Measurements from ENCODE around the gene TAGAP. TPM values are rescaled to one million over a fixed set of nuclear protein-coding genes. Genes with fewer than 3 reads are reported as not detected.

TAGAP gene
- total RNA-seq, 2 experiments from 2014 or later: 64.5 to 67.0 TPM

DNA sequence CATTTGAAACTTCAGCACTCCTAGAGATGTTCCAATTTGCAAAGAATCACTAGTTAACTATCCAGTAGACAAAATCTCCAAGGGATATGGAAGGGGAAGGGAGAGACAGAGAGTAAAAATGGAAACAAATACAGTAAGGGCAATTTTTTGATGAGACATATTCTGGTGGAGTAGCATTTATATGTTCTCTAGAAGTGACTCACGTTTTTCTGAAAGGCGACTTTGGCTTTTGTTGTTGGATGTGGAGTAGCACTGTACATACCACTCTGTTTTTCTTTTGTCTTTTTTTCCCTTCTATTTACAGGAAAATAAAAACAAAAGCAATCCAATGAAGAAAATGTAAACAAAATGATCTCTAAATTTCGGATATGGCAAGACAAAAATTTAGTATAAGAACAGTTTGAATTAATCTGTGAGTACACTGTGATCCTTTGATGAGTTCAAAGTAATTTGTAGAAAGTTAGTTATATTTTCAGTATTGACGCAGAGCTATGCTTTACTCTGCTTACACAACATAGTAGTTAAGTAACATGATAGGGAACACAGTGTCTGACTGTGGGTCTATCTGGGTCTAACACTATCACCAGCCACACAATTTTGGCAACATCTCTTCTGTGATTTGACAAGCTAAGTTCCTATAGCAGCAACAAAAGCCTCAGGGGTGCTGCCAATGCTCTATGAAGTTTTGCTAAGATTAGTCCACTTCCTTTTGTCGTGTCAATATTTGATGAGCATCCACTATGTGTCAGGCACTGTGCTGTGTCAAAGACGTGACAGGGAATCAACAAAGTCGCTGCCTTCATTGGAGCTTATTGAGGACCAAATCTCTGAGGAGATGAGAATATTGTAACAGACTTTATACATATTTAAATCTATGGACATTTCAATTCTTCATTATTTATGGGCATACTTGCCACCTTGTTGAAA, 27.3 kb upstream of the TAGAP start:
- ChIA-PET POLR2A (interaction anchor here (0.6 to 2.0 kb wide), 2 partner anchors 9 to 18 kb away, joined by 3 to 9 read pairs; no protein-coding TSS in a partner anchor), CTCF (interaction anchor here (1.0 to 1.4 kb wide), 5 partner anchors 10 to 35 kb away, joined by 3 to 4 read pairs (median 3); no protein-coding TSS in a partner anchor)
- DNase-seq (peak; percentile 13), ATAC-seq (no peak)
- Mint-ChIP-seq H3K9me3 (ENCODE audit: insufficient read depth) (peaks cover 4% of the 10 kb centered on the region), H3K4me1 (ENCODE audit: low read depth) (peaks cover 39% of the 10 kb centered on the region), H3K27me3 (ENCODE audit: low read depth) (no peaks in the 10 kb centered on the region), H3K27ac (no peak overlapping the region), H3K4me3 (no peak overlapping the region), H3K36me3 (ENCODE audit: low read depth) (no peaks in the 10 kb centered on the region)

DNA sequence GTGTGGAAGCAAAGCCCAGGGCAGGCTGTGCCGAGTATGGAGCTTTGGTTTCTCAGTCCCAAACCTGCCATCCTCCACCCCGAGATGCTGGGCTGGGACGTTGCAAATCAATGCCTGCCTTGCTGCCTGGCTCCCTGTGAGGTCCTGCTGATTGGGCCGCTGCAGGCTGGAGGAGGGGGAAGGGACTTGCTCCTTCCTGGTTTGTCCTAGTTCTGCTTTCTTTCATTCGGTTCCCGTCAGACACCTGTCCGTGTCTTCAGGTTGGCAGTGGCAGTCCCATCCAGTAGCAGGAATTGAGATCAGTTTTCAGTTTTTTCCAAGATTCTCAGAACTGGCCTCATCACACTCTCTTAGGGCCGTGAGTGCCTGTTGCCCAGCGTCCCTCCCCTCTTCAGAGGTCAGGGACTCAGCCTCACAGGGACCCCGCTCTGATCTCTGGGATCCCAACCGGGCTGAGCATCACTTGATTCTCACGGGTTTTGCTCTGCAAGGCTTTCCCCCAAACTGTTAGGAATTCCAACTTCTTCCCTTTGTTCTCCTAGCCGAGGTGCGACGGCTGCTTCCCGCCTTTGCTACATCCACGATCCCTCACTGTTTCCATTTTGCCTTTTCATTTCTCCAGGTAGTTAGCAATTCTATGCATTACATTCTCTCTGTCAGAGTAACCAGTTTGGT, 24.2 kb upstream of the TAGAP start:
- CTCF ChIA-PET: interaction anchor here (1.2 to 2.2 kb wide), 3 partner anchors 8 to 36 kb away, joined by 4 to 5 read pairs (median 4); no protein-coding TSS in a partner anchor
- H3K4me1 Mint-ChIP-seq (ENCODE audit: low read depth): peaks cover 45% of the 10 kb centered on the region
- POLR2A ChIA-PET: interaction anchor here (1.5 to 7.3 kb wide), 2 partner anchors 27 to 425 kb away, joined by 3 to 159 read pairs; partner anchors contain the start of gene TAGAP
- no peak overlapping the region for H3K27ac Mint-ChIP-seq
- H3K4me3 Mint-ChIP-seq: no peak overlapping the region
- ATAC-seq (no peak), DNase-seq (peak; percentile 19)
- H3K36me3 Mint-ChIP-seq (ENCODE audit: low read depth): peaks cover 5% of the 10 kb centered on the region
- H3K9me3 Mint-ChIP-seq (ENCODE audit: insufficient read depth): peaks cover 4% of the 10 kb centered on the region
- no peaks in the 10 kb centered on the region for H3K27me3 Mint-ChIP-seq (ENCODE audit: low read depth)

- H3K4me3 Mint-ChIP-seq: no peak overlapping the region
- CTCF ChIA-PET: interaction anchor here (1.2 to 7.8 kb wide), 8 partner anchors 9 to 43 kb away, joined by 3 to 84 read pairs (median 4); partner anchors contain the start of gene TAGAP
Observed at GRCh38 chr6:159067334-159067733, 22.5 kb upstream of the TAGAP start.

GRCh38 chr6:159066483-159066882, 21.7 kb upstream of the TAGAP start:
- ATAC-seq (no peak), DNase-seq (peak; percentile 16)
- Mint-ChIP-seq H3K27me3 (ENCODE audit: low read depth) (no peaks in the 10 kb centered on the region), H3K36me3 (ENCODE audit: low read depth) (peaks cover 14% of the 10 kb centered on the region), H3K4me1 (ENCODE audit: low read depth) (peaks cover 56% of the 10 kb centered on the region), H3K27ac (no peak overlapping the region), H3K4me3 (no peak overlapping the region), H3K9me3 (ENCODE audit: insufficient read depth) (no peaks in the 10 kb centered on the region)
- POLR2A ChIA-PET: interaction anchor here (7.3 kb wide), 1 partner anchor 25 kb away, joined by 159 read pairs; the partner anchor contains the start of gene TAGAP
- CTCF ChIA-PET: interaction anchor here (1.2 to 7.8 kb wide), 8 partner anchors 10 to 44 kb away, joined by 3 to 84 read pairs (median 6); partner anchors contain the start of gene TAGAP

More at GRCh38 chr6:159067334-159067733, 22.5 kb upstream of the TAGAP start:
- DNase-seq: peak; percentile 18
- Mint-ChIP-seq H3K27me3 (ENCODE audit: low read depth) (no peaks in the 10 kb centered on the region), H3K9me3 (ENCODE audit: insufficient read depth) (no peaks in the 10 kb centered on the region), H3K36me3 (ENCODE audit: low read depth) (peaks cover 8% of the 10 kb centered on the region), H3K27ac (no peak overlapping the region), H3K4me1 (ENCODE audit: low read depth) (peaks cover 55% of the 10 kb centered on the region)
- ATAC-seq: no peak
- POLR2A ChIA-PET: interaction anchor here (1.5 to 7.3 kb wide), 2 partner anchors 25 to 423 kb away, joined by 3 to 159 read pairs; partner anchors contain the start of gene TAGAP

DNA sequence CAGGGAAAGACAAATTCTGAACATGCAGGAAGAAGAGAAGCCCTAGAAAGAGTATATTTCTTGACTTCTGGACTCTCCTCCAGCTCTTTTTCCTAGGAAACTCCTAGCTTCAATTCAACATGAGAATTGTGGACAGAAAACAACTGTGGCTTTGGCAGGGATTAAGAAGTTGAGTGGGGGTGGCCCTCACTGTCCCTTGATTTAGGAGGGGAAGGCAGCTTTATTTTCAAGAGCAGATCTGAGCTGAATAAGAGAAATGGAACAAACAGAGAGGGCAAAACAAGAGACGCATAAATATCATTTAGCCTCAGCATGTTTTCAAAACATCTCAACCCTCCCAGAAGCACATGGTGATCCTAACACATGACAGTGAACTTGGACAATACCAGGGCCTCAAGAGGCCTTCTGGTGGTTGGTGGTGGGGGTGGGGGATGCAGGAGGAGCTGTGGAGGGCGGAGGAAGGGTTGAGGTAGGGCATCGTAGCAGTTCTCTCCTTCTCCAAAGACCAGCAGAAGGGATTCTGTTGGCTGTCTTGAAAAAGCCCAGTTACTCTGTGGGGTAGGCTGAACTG, 21.1 kb upstream of the TAGAP start:
- ATAC-seq: no peak
- peaks cover 60% of the 10 kb centered on the region for H3K4me1 Mint-ChIP-seq (ENCODE audit: low read depth)
- POLR2A ChIA-PET: interaction anchor here (1.4 to 7.3 kb wide), 4 partner anchors 13 to 30 kb away, joined by 4 to 159 read pairs (median 36); partner anchors contain the start of gene TAGAP

GRCh38 chr6:159065091-159065490, 20.3 kb upstream of the TAGAP start:
- peaks cover 65% of the 10 kb centered on the region for H3K4me1 Mint-ChIP-seq (ENCODE audit: low read depth)
- DNase-seq: peak; percentile 16
- H3K36me3 Mint-ChIP-seq (ENCODE audit: low read depth): peaks cover 19% of the 10 kb centered on the region
- H3K27ac Mint-ChIP-seq: peak overlapping the region; percentile 95
- no peak for ATAC-seq
- POLR2A ChIA-PET: interaction anchor here (0.6 to 7.3 kb wide), 5 partner anchors 12 to 31 kb away, joined by 3 to 159 read pairs (median 10); partner anchors contain the start of gene TAGAP
- H3K27me3 Mint-ChIP-seq (ENCODE audit: low read depth): no peaks in the 10 kb centered on the region
- CTCF ChIA-PET: interaction anchor here (0.8 to 7.8 kb wide), 11 partner anchors 9 to 69 kb away, joined by 3 to 84 read pairs (median 11); partner anchors contain the start of gene TAGAP
- no peak overlapping the region for H3K4me3 Mint-ChIP-seq
- no peaks in the 10 kb centered on the region for H3K9me3 Mint-ChIP-seq (ENCODE audit: insufficient read depth)

More for the DNA sequence above, 21.1 kb upstream of the TAGAP start:
- no peaks in the 10 kb centered on the region for H3K9me3 Mint-ChIP-seq (ENCODE audit: insufficient read depth)
- CTCF ChIA-PET: interaction anchor here (0.8 to 7.8 kb wide), 9 partner anchors 10 to 69 kb away, joined by 3 to 84 read pairs (median 11); partner anchors contain the start of gene TAGAP
- no peaks in the 10 kb centered on the region for H3K27me3 Mint-ChIP-seq (ENCODE audit: low read depth)
- H3K4me3 Mint-ChIP-seq: no peak overlapping the region
- no peak overlapping the region for H3K27ac Mint-ChIP-seq
- peak; percentile 18 for DNase-seq
- peaks cover 18% of the 10 kb centered on the region for H3K36me3 Mint-ChIP-seq (ENCODE audit: low read depth)

DNA sequence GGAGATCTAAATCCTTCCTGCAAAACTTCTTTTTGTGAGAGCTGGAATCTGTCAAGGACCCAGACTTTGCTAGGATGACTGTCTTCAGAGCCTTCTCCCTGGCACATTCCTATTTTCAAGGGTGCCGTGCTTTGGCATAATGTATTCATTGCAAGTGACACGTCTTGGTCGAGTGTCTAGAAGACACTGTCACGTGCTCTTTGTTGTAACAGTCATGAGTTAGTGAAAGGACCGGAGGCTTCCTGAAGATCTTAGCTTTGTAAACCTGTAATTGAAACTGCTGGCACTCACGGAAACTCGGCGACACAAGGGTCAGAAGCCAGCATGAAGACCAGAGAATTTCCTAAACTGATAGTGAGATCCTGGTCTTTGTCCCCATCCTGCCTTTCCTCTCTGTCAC, 19.7 kb upstream of the TAGAP start:
- Mint-ChIP-seq H3K36me3 (ENCODE audit: low read depth) (peaks cover 19% of the 10 kb centered on the region), H3K27me3 (ENCODE audit: low read depth) (no peaks in the 10 kb centered on the region), H3K4me1 (ENCODE audit: low read depth) (peaks cover 71% of the 10 kb centered on the region), H3K27ac (peak overlapping the region; percentile 95), H3K4me3 (peak overlapping the region; percentile 31), H3K9me3 (ENCODE audit: insufficient read depth) (no peaks in the 10 kb centered on the region)
- ChIA-PET POLR2A (interaction anchor here (1.4 to 7.3 kb wide), 4 partner anchors 12 to 32 kb away, joined by 4 to 159 read pairs (median 36); partner anchors contain the start of gene TAGAP), CTCF (interaction anchor here (1.1 to 7.8 kb wide), 9 partner anchors 12 to 70 kb away, joined by 6 to 84 read pairs (median 16); partner anchors contain the start of gene TAGAP)
- ATAC-seq (no peak), DNase-seq (peak; percentile 24)

GRCh38 chr6:159063549-159063948, 18.8 kb upstream of the TAGAP start:
- Mint-ChIP-seq H3K27me3 (ENCODE audit: low read depth) (no peaks in the 10 kb centered on the region), H3K27ac (peak overlapping the region; percentile 95), H3K36me3 (ENCODE audit: low read depth) (peaks cover 19% of the 10 kb centered on the region), H3K4me3 (peak overlapping the region; percentile 55), H3K4me1 (ENCODE audit: low read depth) (peaks cover 80% of the 10 kb centered on the region), H3K9me3 (ENCODE audit: insufficient read depth) (no peaks in the 10 kb centered on the region)
- ATAC-seq: no peak
- ChIA-PET CTCF (interaction anchor here (1.4 to 7.8 kb wide), 17 partner anchors 11 to 71 kb away, joined by 3 to 84 read pairs (median 11); partner anchors contain the start of gene TAGAP), POLR2A (interaction anchor here (0.8 to 7.3 kb wide), 8 partner anchors 11 to 42 kb away, joined by 3 to 159 read pairs (median 14); partner anchors contain the start of gene TAGAP)
- DNase-seq: peak; percentile 21

GRCh38 chr6:159062976-159063375, 18.2 kb upstream of the TAGAP start:
- H3K27ac Mint-ChIP-seq: peak overlapping the region; percentile 95
- no peak for DNase-seq
- ChIA-PET CTCF (interaction anchor here (0.8 to 7.8 kb wide), 21 partner anchors 9 to 270 kb away, joined by 3 to 84 read pairs (median 8); partner anchors contain the start of gene TAGAP), POLR2A (interaction anchor here (0.8 to 7.3 kb wide), 12 partner anchors 10 to 42 kb away, joined by 3 to 159 read pairs (median 8); partner anchors contain the start of gene TAGAP)
- peak overlapping the region; percentile 55 for H3K4me3 Mint-ChIP-seq
- peaks cover 19% of the 10 kb centered on the region for H3K36me3 Mint-ChIP-seq (ENCODE audit: low read depth)
- H3K4me1 Mint-ChIP-seq (ENCODE audit: low read depth): peaks cover 83% of the 10 kb centered on the region
- no peak for ATAC-seq
- no peaks in the 10 kb centered on the region for H3K9me3 Mint-ChIP-seq (ENCODE audit: insufficient read depth)
- H3K27me3 Mint-ChIP-seq (ENCODE audit: low read depth): no peaks in the 10 kb centered on the region

DNA sequence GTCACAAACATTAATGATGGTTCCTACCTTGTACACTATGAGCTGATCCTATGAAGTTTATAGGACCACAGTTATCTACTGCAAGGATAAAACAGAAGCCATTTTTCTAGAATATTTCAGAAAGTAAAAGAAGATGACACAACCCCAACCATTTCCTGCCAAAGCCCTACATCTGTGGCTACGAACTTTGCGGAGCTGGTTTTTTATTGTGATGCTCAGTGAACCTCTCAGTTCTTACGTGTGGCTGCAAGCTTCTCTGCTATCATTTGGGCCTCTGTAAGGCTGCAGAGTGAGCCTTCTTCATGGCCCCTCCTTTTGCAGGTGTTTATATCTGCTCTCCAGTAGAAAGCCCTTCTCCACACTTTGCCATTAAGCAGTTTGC, 17.8 kb upstream of the TAGAP start:
- Mint-ChIP-seq H3K9me3 (ENCODE audit: insufficient read depth) (no peaks in the 10 kb centered on the region), H3K36me3 (ENCODE audit: low read depth) (peaks cover 19% of the 10 kb centered on the region), H3K27me3 (ENCODE audit: low read depth) (no peaks in the 10 kb centered on the region), H3K4me1 (ENCODE audit: low read depth) (peaks cover 86% of the 10 kb centered on the region), H3K27ac (peak overlapping the region; percentile 95), H3K4me3 (peak overlapping the region; percentile 55)
- peak; percentile 87 for DNase-seq
- ATAC-seq: peak; percentile 90
- ChIA-PET POLR2A (interaction anchor here (0.8 to 7.3 kb wide), 11 partner anchors 10 to 43 kb away, joined by 3 to 159 read pairs (median 9); partner anchors contain the start of gene TAGAP), CTCF (interaction anchor here (0.8 to 7.8 kb wide), 21 partner anchors 10 to 270 kb away, joined by 3 to 84 read pairs (median 8); partner anchors contain the start of gene TAGAP)
